H1 (cell line): ENCODE data around the gene MYH10. TPM values are rescaled to one million over a fixed set of nuclear protein-coding genes. Genes with fewer than 3 reads are reported as not detected.

Experiments used
- CTCF ChIA-PET: fragments of 300-600 bp; sonication (Branson Sonifier 250); formaldehyde crosslinking; loops from one replicate; lab custom pipeline; 2021; ENCODE audit not compliant: partially characterized antibody; lab: Charles Lee
- POLR2A ChIA-PET: fragments of 300-600 bp; sonication (Branson Sonifier 250); formaldehyde crosslinking; loops from one replicate; lab custom pipeline; 2021; ENCODE audit warnings: inconsistent platforms; ENCODE audit not compliant: partially characterized antibody; lab: Charles Lee
- DNase-seq, 2 experiments: peaks; one replicate each; pipeline versions ENCODE4 v3.0.0 to v3.0.0-alpha.2; 2010 to 2022; ENCODE audit warnings: low spot score in 2 of 2, low read depth in 1 of 2, mixed read lengths in 1 of 2
- FAIRE-seq: peaks from 2 replicates; lab custom pipeline; 2011; peaks lifted over from hg19 to GRCh38; lab: Jason Lieb, UNC
- H2AFZ ChIP-seq: 2 replicates; pipeline ENCODE4 v1.8.1; 2012; ENCODE audit warnings: low read length, inconsistent platforms
- H2AK5ac ChIP-seq: 2 replicates; pipeline ENCODE4 v1.6.1; 2013; ENCODE audit warnings: low read depth, low read length
- H2BK120ac ChIP-seq: replicated peaks from 2 replicates; pipeline ENCODE3; 2013; ENCODE audit warnings: low read depth, low read length, inconsistent platforms
- H2BK12ac ChIP-seq: 2 replicates; pipeline ENCODE4 v1.6.1; 2013; ENCODE audit warnings: low read depth, low read length
- H2BK15ac ChIP-seq: 2 replicates; pipeline ENCODE4 v1.6.1; 2013; ENCODE audit warnings: low read length
- H2BK20ac ChIP-seq: 2 replicates; pipeline ENCODE4 v1.6.1; 2013; ENCODE audit warnings: low read length
- H2BK5ac ChIP-seq: 2 replicates; pipeline ENCODE4 v1.6.1; 2013; ENCODE audit warnings: low read depth, low read length
- H3K14ac ChIP-seq: 2 replicates; pipeline ENCODE4 v1.6.1; 2013; ENCODE audit warnings: inconsistent platforms; ENCODE audit not compliant: insufficient read length
- H3K18ac ChIP-seq: 2 replicates; pipeline ENCODE4 v1.6.1; 2013; ENCODE audit warnings: low read length; ENCODE audit errors: extremely low read depth
- H3K23ac ChIP-seq: 2 replicates; pipeline ENCODE4 v1.6.1; 2013; ENCODE audit warnings: inconsistent platforms; ENCODE audit not compliant: insufficient read length
- H3K23me2 ChIP-seq: 2 replicates; pipeline ENCODE4 v1.6.1; 2013; ENCODE audit warnings: low read depth, low read length
- H3K27ac ChIP-seq: 2 replicates; pipeline ENCODE4 v1.6.1; 2011; ENCODE audit warnings: low read depth, low read length, inconsistent platforms
- H3K27me3 ChIP-seq, 4 experiments: replicated peaks in 1 of 4; 1 replicate in 1 of 4; 2 replicates in 3 of 4; pipeline versions ENCODE4 v1.6.1 to v1.8.1; 2011 to 2013; ENCODE audit warnings: low read length in 3 of 4, mild to moderate bottlenecking in 3 of 4, inconsistent platforms in 2 of 4, mixed read lengths in 2 of 4, moderate library complexity in 1 of 4; ENCODE audit not compliant: control insufficient read depth in 3 of 4, insufficient read depth in 3 of 4; ENCODE audit errors: extremely low read depth in 1 of 4
- H3K36me3 ChIP-seq, 4 experiments: 2 replicates each; pipeline versions ENCODE4 v1.6.1 to v1.8.1; 2011 to 2013; ENCODE audit warnings: mild to moderate bottlenecking in 4 of 4, low read length in 3 of 4, moderate library complexity in 2 of 4, control low read depth in 1 of 4, inconsistent platforms in 1 of 4; ENCODE audit not compliant: insufficient read depth in 4 of 4, control insufficient read depth in 2 of 4
- H3K4ac ChIP-seq: replicated peaks from 2 replicates; pipeline ENCODE3; 2013; ENCODE audit warnings: low read length, low read depth, mixed read lengths, inconsistent platforms; ENCODE audit not compliant: insufficient read length
- H3K4me1 ChIP-seq, 4 experiments: replicated peaks in 1 of 4; 1 replicate in 1 of 4; 2 replicates in 3 of 4; pipeline versions ENCODE4 v1.6.1 to v1.8.1; 2011 to 2013; ENCODE audit warnings: low read length in 3 of 4, inconsistent platforms in 2 of 4, mixed read lengths in 1 of 4; ENCODE audit not compliant: insufficient read depth in 4 of 4, control insufficient read depth in 3 of 4
- H3K4me2 ChIP-seq, 2 experiments: 2 replicates each; pipeline versions ENCODE4 v1.6.1 to v1.8.1; 2011 to 2013; ENCODE audit warnings: low read depth in 2 of 2, low read length in 2 of 2, control low read depth in 1 of 2, inconsistent platforms in 1 of 2, mild to moderate bottlenecking in 1 of 2; ENCODE audit not compliant: insufficient read depth in 1 of 2
- H3K4me3 ChIP-seq, 4 experiments: fragments of 200-600, 300-600 bp in 1 of 4; sonication (generic), shearing (Covaris generic), sonication (Bioruptor Twin) in 1 of 4; 2 replicates each; pipeline versions ENCODE4 v1.5.1 to v1.8.1; 2011 to 2016; ENCODE audit warnings: low read length in 4 of 4, low read depth in 3 of 4, control low read depth in 2 of 4, inconsistent platforms in 2 of 4, mild to moderate bottlenecking in 2 of 4, mixed read lengths in 1 of 4, moderate library complexity in 1 of 4; ENCODE audit not compliant: insufficient read depth in 2 of 4; ENCODE audit errors: extremely low read depth in 1 of 4
- H3K56ac ChIP-seq: replicated peaks from 2 replicates; pipeline ENCODE3; 2013; ENCODE audit warnings: low read depth, mild to moderate bottlenecking, mixed read lengths, low read length, inconsistent platforms; ENCODE audit not compliant: insufficient read length
- H3K79me1 ChIP-seq: 2 replicates; pipeline ENCODE4 v1.6.1; 2013; ENCODE audit warnings: low read depth, low read length, control low read depth
- H3K79me2 ChIP-seq, 2 experiments: 2 replicates each; pipeline versions ENCODE4 v1.6.1 to v1.8.1; 2012 to 2013; ENCODE audit warnings: low read length in 2 of 2, mild to moderate bottlenecking in 2 of 2, inconsistent platforms in 1 of 2; ENCODE audit not compliant: insufficient read depth in 2 of 2, control insufficient read depth in 1 of 2
- H3K9ac ChIP-seq, 4 experiments: replicated peaks in 1 of 4; 1 replicate in 1 of 4; 2 replicates in 3 of 4; pipeline versions ENCODE4 v1.6.1 to v1.8.1; 2011 to 2013; ENCODE audit warnings: low read depth in 3 of 4, low read length in 3 of 4, control low read depth in 2 of 4, mild to moderate bottlenecking in 2 of 4, moderate library complexity in 2 of 4, inconsistent platforms in 1 of 4; ENCODE audit errors: extremely low read depth in 1 of 4
- H3K9me3 ChIP-seq, 2 experiments: 2 replicates each; pipeline versions ENCODE4 v1.6.1 to v1.8.1; 2012 to 2013; ENCODE audit warnings: mild to moderate bottlenecking in 2 of 2, moderate library complexity in 2 of 2, control low read depth in 1 of 2, inconsistent platforms in 1 of 2, low read depth in 1 of 2, low read length in 1 of 2, mixed read lengths in 1 of 2; ENCODE audit not compliant: insufficient read depth in 2 of 2
- H4K20me1 ChIP-seq, 2 experiments: replicated peaks in 1 of 2; 2 replicates each; pipeline versions ENCODE3 to v1.8.1; 2011 to 2013; ENCODE audit warnings: inconsistent platforms in 2 of 2, low read length in 2 of 2, mild to moderate bottlenecking in 1 of 2; ENCODE audit not compliant: insufficient read depth in 2 of 2, control insufficient read depth in 1 of 2
- H4K5ac ChIP-seq: 2 replicates; pipeline ENCODE4 v1.6.1; 2013; ENCODE audit warnings: low read length, low read depth, mixed read lengths, inconsistent platforms; ENCODE audit not compliant: insufficient read length
- H4K8ac ChIP-seq: 2 replicates; pipeline ENCODE4 v1.8.0; 2013; ENCODE audit warnings: mild to moderate bottlenecking, moderate library complexity, low read length, inconsistent platforms; ENCODE audit not compliant: insufficient read depth; ENCODE audit errors: extremely low read depth
- H4K91ac ChIP-seq: replicated peaks from 2 replicates; pipeline ENCODE3; 2013; ENCODE audit warnings: low read length, mixed read lengths, inconsistent platforms; ENCODE audit not compliant: insufficient read length
- CBX5 ChIP-seq: fragments of 300-800, 300-1000 bp; sonication (generic); IDR thresholded peaks from 2 replicates; pipeline ENCODE4 v1.7.1; 2016; ENCODE audit warnings: antibody characterized with exemption, low read length, low read depth
- JUN ChIP-seq: IDR thresholded peaks from 2 replicates; pipeline ENCODE4 v1.6.1; 2011; ENCODE audit warnings: low read depth, mild to moderate bottlenecking, improper control_type of control experiment, low read length
- JUND ChIP-seq: IDR thresholded peaks from 2 replicates; pipeline ENCODE4 v1.6.1; 2011; ENCODE audit warnings: mild to moderate bottlenecking, improper control_type of control experiment, low read length
- KDM1A ChIP-seq: fragments of 200-600, 300-600 bp; sonication (generic); IDR thresholded peaks from 2 replicates; pipeline ENCODE4 v1.7.1; 2016; ENCODE audit warnings: mild to moderate bottlenecking, low read length, borderline replicate concordance
- NRF1 ChIP-seq: IDR thresholded peaks from 2 replicates; pipeline ENCODE4 v1.6.1; 2011; ENCODE audit warnings: mild to moderate bottlenecking, low read depth, low read length, improper control_type of control experiment
- POLR2AphosphoS5 ChIP-seq: IDR thresholded peaks from 2 replicates; pipeline ENCODE4 v1.6.1; 2011; ENCODE audit warnings: low read depth, low read length
- RBBP5 ChIP-seq: IDR thresholded peaks from 2 replicates; pipeline ENCODE4 v1.7.1; 2012; ENCODE audit warnings: low read depth, mild to moderate bottlenecking, inconsistent platforms, low read length, moderate library complexity, borderline replicate concordance
- SP1 ChIP-seq: IDR thresholded peaks from 2 replicates; pipeline ENCODE4 v1.6.1; 2011; ENCODE audit warnings: low read depth, low read length
- WGBS, 2 experiments: shearing (Covaris generic) in 1 of 2; methylation state at CpG; one replicate each; pipeline versions ENCODE4 v1.1.6 to v1.1.7; 2013 to 2015; ENCODE audit warnings: low lambda C conversion rate in 2 of 2, mixed read lengths in 2 of 2, inconsistent platforms in 1 of 2, low coverage in 1 of 2, missing lambda C conversion rate in 1 of 2; ENCODE audit not compliant: insufficient replicate concordance in 2 of 2, insufficient coverage in 1 of 2, insufficient read length in 1 of 2; ENCODE audit errors: extremely low coverage in 1 of 2, missing lambda C conversion rate in 1 of 2; 5-methylcytosine and 5-hydroxymethylcytosine counted together
- polyA plus RNA-seq, 7 experiments: library from polyadenylated mRNA; depleted of rRNA in 3 of 7; stranded (reverse) in 5 of 7; unstranded in 2 of 7; fragments of >200 nt in 5 of 7; fragments of 200-250 nt in 2 of 7; gene quantifications; 1 replicate in 5 of 7; 2 replicates in 1 of 7; 4 replicates in 1 of 7; pipeline versions ENCODE4 v1.2.1 to v1.2.3, GENCODE V29; 2011 to 2013; ENCODE audit warnings: missing spikeins in 2 of 7, mixed read lengths in 2 of 7
- total RNA-seq: library from RNA; stranded (reverse); fragmentation: NEBNext Ultra II Directional; extraction: Animal tissue kit (Norgen Biotek cat#: 25700); gene quantifications from 2 replicates; pipeline ENCODE4 v1.2.1, GENCODE V29; 2021
- TF ChIP-seq, protein P1 (sequence below): IDR thresholded peaks from 2 replicates; pipeline ENCODE4 v1.6.1; 2011; ENCODE audit warnings: low read depth, mild to moderate bottlenecking, low read length; ENCODE audit not compliant: insufficient read depth

MYH10 gene
- total and polyA plus RNA-seq, 2 of the 8 experiments (the other 6 are each of a cell fraction or from before 2014, with no cell fraction given), result 64.1 to 289 TPM

DNA sequence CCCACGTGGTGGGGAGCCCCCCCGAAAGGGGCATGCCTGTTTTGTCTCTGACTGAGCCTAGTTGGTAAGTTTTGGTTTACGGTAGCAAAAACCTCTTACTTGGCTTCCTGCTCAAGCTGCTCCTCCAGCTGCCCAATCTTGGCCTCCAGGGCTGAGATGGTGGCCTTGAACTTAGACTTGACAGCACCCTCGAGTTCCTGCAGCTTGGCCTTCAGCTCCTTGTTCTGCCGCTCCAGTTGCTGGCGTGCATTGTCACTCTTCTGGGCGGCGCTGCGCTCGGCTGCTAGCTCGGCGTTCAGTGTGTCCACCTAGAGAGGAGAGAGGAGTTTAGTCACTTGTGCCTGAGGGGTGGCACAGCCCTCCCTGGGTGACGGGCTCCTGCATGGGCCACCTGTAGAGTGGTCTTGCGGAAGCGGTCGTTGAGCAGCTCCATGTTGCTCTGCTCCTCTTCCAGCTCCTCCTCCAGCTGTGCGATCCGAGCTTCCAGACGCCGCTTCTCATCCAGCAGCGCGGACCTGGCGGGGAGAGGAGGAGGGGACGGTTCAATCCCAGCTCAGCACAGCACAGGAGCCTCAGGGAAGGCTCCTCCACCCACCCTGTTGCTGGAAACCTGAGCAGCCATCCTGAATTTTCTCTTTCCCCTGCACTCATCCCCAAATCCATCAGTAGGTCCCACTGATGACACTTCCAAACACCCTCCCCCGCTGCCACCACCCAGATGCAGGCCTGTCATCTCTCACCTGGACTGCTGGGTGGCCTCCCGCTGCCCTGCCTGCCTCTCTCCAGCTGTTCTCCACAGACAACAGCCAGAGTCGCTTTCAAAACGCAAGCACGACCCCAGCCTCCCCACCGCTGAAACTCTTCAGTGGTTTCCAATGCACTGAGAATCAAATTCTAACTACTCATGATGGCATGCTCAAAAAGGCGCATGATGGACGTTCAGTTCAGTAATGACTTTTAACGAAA lies 150.2 kb downstream of the MYH10 start:
- Histone ChIP-seq H2BK15ac (no peak overlapping the region), H3K23me2 (no peaks in the 10 kb centered on the region), H4K8ac (no peak overlapping the region), H2AK5ac (no peak overlapping the region), H3K4me3 (no peak overlapping the region), H3K4me2 (no peak overlapping the region), H3K4ac (no peak overlapping the region), H2BK20ac (no peak overlapping the region), H2BK5ac (no peak overlapping the region), H3K56ac (no peak overlapping the region), H3K4me1 (no peaks in the 10 kb centered on the region), H3K27me3 (no peaks in the 10 kb centered on the region), H3K18ac (no peak overlapping the region), H3K36me3 (peaks cover 61 to 96% (median 81%) of the 10 kb centered on the region in 4 experiments), H3K79me2 (no peaks in the 10 kb centered on the region), H3K79me1 (no peaks in the 10 kb centered on the region; the same call in 1 of the 2 replicates), H3K27ac (no peak overlapping the region), H4K20me1 (peaks cover 3 to 9% of the 10 kb centered on the region in 2 experiments), H2BK120ac (no peak overlapping the region), H3K14ac (no peak overlapping the region), H4K5ac (no peak overlapping the region), H2BK12ac (no peak overlapping the region), H2AFZ (no peak overlapping the region), H3K9me3 (no peaks in the 10 kb centered on the region), H3K9ac (no peak overlapping the region), H3K23ac (no peak overlapping the region), H4K91ac (no peak overlapping the region)
- POLR2A ChIA-PET, result interaction anchor here (0.6 to 1.2 kb wide), 2 partner anchors 21 to 85 kb away, joined by 3 read pairs; no protein-coding TSS in a partner anchor
- DNase-seq, result no peak
- WGBS, 2 experiments, result 94% methylated on average over 32 of the region's 33 CpGs; no CpG with 5 or more reads in 1 of the 2 experiments
- TF ChIP-seq NRF1 (no peak), POLR2AphosphoS5 (no peak), JUN (no peak), KDM1A (no peak), CBX5 (no peak), JUND (no peak), SP1 (no peak), RBBP5 (no peak)
- TF ChIP-seq, protein P1, sequence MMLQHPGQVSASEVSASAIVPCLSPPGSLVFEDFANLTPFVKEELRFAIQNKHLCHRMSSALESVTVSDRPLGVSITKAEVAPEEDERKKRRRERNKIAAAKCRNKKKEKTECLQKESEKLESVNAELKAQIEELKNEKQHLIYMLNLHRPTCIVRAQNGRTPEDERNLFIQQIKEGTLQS, result no peak
- FAIRE-seq, result no peak
- CTCF ChIA-PET, result interaction anchor here (0.6 to 1.8 kb wide), 3 partner anchors 21 to 232 kb away, joined by 3 to 4 read pairs (median 4); partner anchors contain the start of gene CTC1
